HG02571 (cell line): Measurements from ENCODE around the gene RIPOR2.

Experiments used
- ATAC-seq: cut with Tn5 transposase; IDR thresholded peaks from one replicate; pipeline ENCODE4 v1.9.1; 2021; ENCODE audit warnings: mild to moderate bottlenecking, moderate library complexity; ENCODE audit not compliant: unreplicated experiment

RIPOR2 gene

GRCh38 chr6:24908650-24909035 lies 27.1 kb downstream of the RIPOR2 start:
- no peak for ATAC-seq

GRCh38 chr6:24907919-24908649 lies 27.7 kb downstream of the RIPOR2 start:
- ATAC-seq, result no peak

- no peak for ATAC-seq
Measured at GRCh38 chr6:24906314-24906713, 29.4 kb downstream of the RIPOR2 start.

- ATAC-seq, result no peak
Measured at GRCh38 chr6:24905483-24905882, 30.3 kb downstream of the RIPOR2 start.

GRCh38 chr6:24903681-24904080 lies 32.1 kb downstream of the RIPOR2 start:
- ATAC-seq, result no peak

GRCh38 chr6:24902782-24903181 lies 33.0 kb downstream of the RIPOR2 start:
- no peak for ATAC-seq

GRCh38 chr6:24901698-24902328 lies 33.9 kb downstream of the RIPOR2 start:
- no peak for ATAC-seq

- ATAC-seq, result no peak
Measured at GRCh38 chr6:24900917-24901697, 34.7 kb downstream of the RIPOR2 start.

- no peak for ATAC-seq
Measured at GRCh38 chr6:24899997-24900325, 35.8 kb downstream of the RIPOR2 start.

- no peak for ATAC-seq
Measured at GRCh38 chr6:24899136-24899996, 36.4 kb downstream of the RIPOR2 start.

- no peak for ATAC-seq
Measured at GRCh38 chr6:24898676-24899075, 37.1 kb downstream of the RIPOR2 start.

GRCh38 chr6:24897186-24897585 lies 38.6 kb downstream of the RIPOR2 start:
- no peak for ATAC-seq

- no peak for ATAC-seq
Measured at GRCh38 chr6:24893342-24893850, 42.4 kb downstream of the RIPOR2 start.

GRCh38 chr6:24891004-24891403 lies 44.8 kb downstream of the RIPOR2 start:
- ATAC-seq, result no peak

- no peak for ATAC-seq
Measured at GRCh38 chr6:24890471-24890870, 45.3 kb downstream of the RIPOR2 start.

- ATAC-seq, result no peak
Measured at GRCh38 chr6:24888715-24889370, 46.9 kb downstream of the RIPOR2 start.

GRCh38 chr6:24887545-24888140 lies 48.1 kb downstream of the RIPOR2 start:
- ATAC-seq, result no peak

GRCh38 chr6:24883618-24884017 lies 52.1 kb downstream of the RIPOR2 start:
- ATAC-seq, result no peak

GRCh38 chr6:24882835-24883555 lies 52.8 kb downstream of the RIPOR2 start:
- no peak for ATAC-seq
